Neural crest cell (in vitro differentiated cells): ENCODE data around the gene COQ3. TPM values are rescaled to one million over a fixed set of nuclear protein-coding genes. Genes with fewer than 3 reads are reported as not detected.
A peak's percentile ranks its signal among the peaks of the same experiment; 100 is the strongest.

Experiments
- DNase-seq: peaks from one replicate; pipeline ENCODE4 v3.0.0; 2021; ENCODE audit warnings: low read depth, mixed read lengths, low spot score
- H3K27ac Mint-ChIP-seq: one replicate; pipeline ENCODE4 v1.8.0; 2021; ENCODE audit warnings: mild to moderate bottlenecking, mixed read lengths; ENCODE audit not compliant: unreplicated experiment
- H3K27me3 Mint-ChIP-seq: 2 replicates; pipeline ENCODE4 v1.8.0; 2021; ENCODE audit warnings: low read depth, mild to moderate bottlenecking, mixed read lengths
- H3K36me3 Mint-ChIP-seq: 2 replicates; pipeline ENCODE4 v1.8.0; 2021; ENCODE audit warnings: low read depth, mild to moderate bottlenecking, mixed read lengths
- H3K4me1 Mint-ChIP-seq: 2 replicates; pipeline ENCODE4 v1.8.0; 2021; ENCODE audit warnings: mixed read lengths
- H3K4me3 Mint-ChIP-seq: one replicate; pipeline ENCODE4 v1.8.0; 2021; ENCODE audit warnings: mild to moderate bottlenecking, mixed read lengths
- H3K9me3 Mint-ChIP-seq: 2 replicates; pipeline ENCODE4 v1.8.0; 2021; ENCODE audit warnings: mixed read lengths
- CTCF ChIP-seq: fragments of 200-600 bp; sonication (generic); conservative IDR thresholded peaks from 2 replicates; pipeline ENCODE4 v1.5.0; 2021; ENCODE audit warnings: antibody characterized with exemption, mild to moderate bottlenecking
- total RNA-seq: library from RNA; stranded (reverse); gene quantifications from 2 replicates; pipeline ENCODE4 v1.2.1, GENCODE V29; 2021

COQ3 gene
- total RNA-seq, 1 donor from 2014 or later, result 10.9 TPM

GRCh38 chr6:99349171-99350141, 44.5 kb downstream of the COQ3 start, which contains the start of gene FAXC:
Gene FAXC, minus strand, starts transcription at chr6:99349674. Its CDS starts 302 bp downstream, at chr6:99349372.
- H3K27ac Mint-ChIP-seq, result peak within 1 kb of the TSS; percentile 96
- H3K9me3 Mint-ChIP-seq, result no peaks in the 10 kb centered on the region
- peaks cover 33% of the 10 kb centered on the region for H3K4me1 Mint-ChIP-seq
- peak; percentile 45 for DNase-seq
- H3K27me3 Mint-ChIP-seq, result peaks cover 17% of the 10 kb centered on the region
- peak; percentile 53 for TF ChIP-seq CTCF
- H3K4me3 Mint-ChIP-seq, result peak within 1 kb of the TSS; percentile 94
- no peaks in the 10 kb centered on the region for H3K36me3 Mint-ChIP-seq

- TF ChIP-seq CTCF, result no peak
- no peak for DNase-seq
- peaks cover 13% of the 10 kb centered on the region for H3K27me3 Mint-ChIP-seq
- peaks cover 41% of the 10 kb centered on the region for H3K4me1 Mint-ChIP-seq
- H3K4me3 Mint-ChIP-seq, result peak overlapping the region; percentile 94
- peak overlapping the region; percentile 96 for H3K27ac Mint-ChIP-seq
- no peaks in the 10 kb centered on the region for H3K9me3 Mint-ChIP-seq
- no peaks in the 10 kb centered on the region for H3K36me3 Mint-ChIP-seq
Observed at GRCh38 chr6:99348288-99349170, 45.5 kb downstream of the COQ3 start.

GRCh38 chr6:99347804-99348203, 46.2 kb downstream of the COQ3 start:
- Mint-ChIP-seq H3K4me1 (peaks cover 41% of the 10 kb centered on the region), H3K9me3 (no peaks in the 10 kb centered on the region), H3K27me3 (peaks cover 7% of the 10 kb centered on the region), H3K4me3 (peak overlapping the region; percentile 94), H3K27ac (no peak overlapping the region), H3K36me3 (peaks cover under 1% of the 10 kb centered on the region)
- no peak for TF ChIP-seq CTCF
- no peak for DNase-seq

- peaks cover 41% of the 10 kb centered on the region for H3K4me1 Mint-ChIP-seq
- TF ChIP-seq CTCF, result no peak
- peaks cover 7% of the 10 kb centered on the region for H3K27me3 Mint-ChIP-seq
- H3K36me3 Mint-ChIP-seq, result peaks cover 3% of the 10 kb centered on the region
- no peaks in the 10 kb centered on the region for H3K9me3 Mint-ChIP-seq
- no peak overlapping the region for H3K27ac Mint-ChIP-seq
- peak overlapping the region; percentile 57 for H3K4me3 Mint-ChIP-seq
- no peak for DNase-seq
Observed at GRCh38 chr6:99346595-99346994, 47.4 kb downstream of the COQ3 start.

DNA sequence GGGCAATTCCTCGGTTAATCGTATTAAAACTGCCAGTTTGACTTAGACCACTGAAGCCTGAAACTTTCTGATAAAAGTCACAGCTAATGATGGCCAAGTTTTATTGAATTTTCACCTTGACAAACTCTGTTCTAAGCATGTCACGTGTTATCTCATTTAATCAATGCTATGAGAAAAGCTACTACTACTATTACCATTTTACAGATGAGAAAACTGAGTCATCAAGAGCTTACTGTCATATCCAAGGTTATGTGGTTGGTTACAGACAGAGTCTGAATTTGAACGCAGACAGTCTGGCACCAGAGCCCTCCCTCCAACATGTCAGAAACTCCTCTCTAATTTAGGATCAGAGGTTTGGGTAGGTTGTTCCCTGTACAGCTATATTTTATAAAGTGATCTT, 48.8 kb downstream of the COQ3 start:
- Mint-ChIP-seq H3K4me1 (peaks cover 39% of the 10 kb centered on the region), H3K36me3 (peaks cover 3% of the 10 kb centered on the region), H3K4me3 (no peak overlapping the region), H3K27ac (no peak overlapping the region), H3K9me3 (no peaks in the 10 kb centered on the region), H3K27me3 (peaks cover 1% of the 10 kb centered on the region)
- no peak for TF ChIP-seq CTCF
- no peak for DNase-seq
